ENCODE data around the gene WDR86.

DNA sequence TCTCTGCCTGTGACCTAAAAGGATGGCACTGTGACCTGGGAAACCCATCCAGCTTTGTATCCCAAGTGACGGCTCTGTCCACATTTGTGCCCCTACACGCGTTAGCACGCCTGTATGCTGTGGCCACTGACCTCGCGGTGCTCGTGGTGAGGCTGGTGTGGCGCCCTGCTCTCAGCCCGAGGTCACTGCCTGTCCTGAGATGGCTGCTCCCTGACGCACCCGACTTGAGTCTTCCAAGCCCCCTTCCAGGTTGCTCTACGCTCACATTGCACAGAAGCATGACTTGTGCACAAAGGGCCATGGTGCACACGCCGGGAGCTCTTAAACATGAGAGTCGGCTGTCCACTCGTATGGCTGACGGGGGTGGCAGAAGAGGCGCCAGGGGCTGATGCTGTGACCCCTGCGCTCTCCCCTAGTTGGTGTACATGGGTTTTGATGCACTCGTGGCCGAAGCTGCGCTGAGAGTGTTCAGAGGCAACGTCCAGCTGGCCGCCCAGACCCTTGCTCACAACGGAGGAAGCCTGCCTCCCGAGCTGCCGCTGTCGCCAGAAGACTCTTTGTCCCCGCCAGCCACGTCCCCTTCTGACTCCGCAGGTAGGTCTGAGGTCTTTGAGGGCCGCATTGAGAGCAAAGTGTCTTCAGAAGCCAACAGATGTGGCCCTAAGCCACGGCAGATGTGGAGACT, 33.5 kb downstream of the WDR86 start:
- TF ChIP-seq, protein P1, sequence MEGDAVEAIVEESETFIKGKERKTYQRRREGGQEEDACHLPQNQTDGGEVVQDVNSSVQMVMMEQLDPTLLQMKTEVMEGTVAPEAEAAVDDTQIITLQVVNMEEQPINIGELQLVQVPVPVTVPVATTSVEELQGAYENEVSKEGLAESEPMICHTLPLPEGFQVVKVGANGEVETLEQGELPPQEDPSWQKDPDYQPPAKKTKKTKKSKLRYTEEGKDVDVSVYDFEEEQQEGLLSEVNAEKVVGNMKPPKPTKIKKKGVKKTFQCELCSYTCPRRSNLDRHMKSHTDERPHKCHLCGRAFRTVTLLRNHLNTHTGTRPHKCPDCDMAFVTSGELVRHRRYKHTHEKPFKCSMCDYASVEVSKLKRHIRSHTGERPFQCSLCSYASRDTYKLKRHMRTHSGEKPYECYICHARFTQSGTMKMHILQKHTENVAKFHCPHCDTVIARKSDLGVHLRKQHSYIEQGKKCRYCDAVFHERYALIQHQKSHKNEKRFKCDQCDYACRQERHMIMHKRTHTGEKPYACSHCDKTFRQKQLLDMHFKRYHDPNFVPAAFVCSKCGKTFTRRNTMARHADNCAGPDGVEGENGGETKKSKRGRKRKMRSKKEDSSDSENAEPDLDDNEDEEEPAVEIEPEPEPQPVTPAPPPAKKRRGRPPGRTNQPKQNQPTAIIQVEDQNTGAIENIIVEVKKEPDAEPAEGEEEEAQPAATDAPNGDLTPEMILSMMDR (IDR thresholded peaks at IDR 0.05), result no peak
- TF ChIP-seq POLR2A (IDR thresholded peaks at IDR 0.05), result no peak
